ENCODE measurements around the gene GLI3.

Gene GLI3

GRCh38 chr7:42161719-42162118 lies 75.3 kb downstream of the GLI3 start:
- TF ChIP-seq, protein P1, sequence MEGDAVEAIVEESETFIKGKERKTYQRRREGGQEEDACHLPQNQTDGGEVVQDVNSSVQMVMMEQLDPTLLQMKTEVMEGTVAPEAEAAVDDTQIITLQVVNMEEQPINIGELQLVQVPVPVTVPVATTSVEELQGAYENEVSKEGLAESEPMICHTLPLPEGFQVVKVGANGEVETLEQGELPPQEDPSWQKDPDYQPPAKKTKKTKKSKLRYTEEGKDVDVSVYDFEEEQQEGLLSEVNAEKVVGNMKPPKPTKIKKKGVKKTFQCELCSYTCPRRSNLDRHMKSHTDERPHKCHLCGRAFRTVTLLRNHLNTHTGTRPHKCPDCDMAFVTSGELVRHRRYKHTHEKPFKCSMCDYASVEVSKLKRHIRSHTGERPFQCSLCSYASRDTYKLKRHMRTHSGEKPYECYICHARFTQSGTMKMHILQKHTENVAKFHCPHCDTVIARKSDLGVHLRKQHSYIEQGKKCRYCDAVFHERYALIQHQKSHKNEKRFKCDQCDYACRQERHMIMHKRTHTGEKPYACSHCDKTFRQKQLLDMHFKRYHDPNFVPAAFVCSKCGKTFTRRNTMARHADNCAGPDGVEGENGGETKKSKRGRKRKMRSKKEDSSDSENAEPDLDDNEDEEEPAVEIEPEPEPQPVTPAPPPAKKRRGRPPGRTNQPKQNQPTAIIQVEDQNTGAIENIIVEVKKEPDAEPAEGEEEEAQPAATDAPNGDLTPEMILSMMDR (IDR thresholded peaks at IDR 0.05; ENCODE audit: control extremely low read depth, extremely low read depth, low read depth, missing control alignments), result no peak
- no peak for DNase-seq (ENCODE audit: extremely low spot score)
- ChIA-PET POLR2A (no interaction called here), CTCF (no interaction called here)

GRCh38 chr7:42161110-42161509 lies 75.9 kb downstream of the GLI3 start:
- ChIA-PET POLR2A (no interaction called here), CTCF (interaction anchor here (1.0 kb wide), 1 partner anchor 218 kb away, joined by 3 read pairs; no protein-coding TSS in a partner anchor)
- no peak for DNase-seq (ENCODE audit: extremely low spot score)
- TF ChIP-seq, protein P1 (IDR thresholded peaks at IDR 0.05; ENCODE audit: control extremely low read depth, extremely low read depth, low read depth, missing control alignments), result no peak

DNA sequence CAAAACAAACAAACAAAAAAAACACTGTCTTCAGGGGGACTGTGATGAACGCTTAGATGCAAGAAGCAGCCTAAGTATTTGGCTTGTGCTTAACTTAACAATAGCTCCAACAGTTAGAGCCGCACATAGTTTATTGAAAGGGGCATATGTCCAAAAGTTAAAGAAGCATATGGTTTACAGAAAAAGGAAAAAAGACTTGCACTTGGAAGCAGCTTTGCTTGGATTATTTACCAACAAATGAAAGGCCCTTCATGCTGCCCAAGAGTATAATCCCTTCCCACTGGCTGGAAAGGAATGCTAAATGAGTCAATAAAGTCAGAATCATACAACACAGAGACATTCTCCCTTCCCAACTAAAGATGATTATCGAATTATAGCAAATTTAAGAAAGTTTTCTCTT lies 77.9 kb downstream of the GLI3 start:
- CTCF ChIA-PET, result interaction anchor here (1.0 kb wide), 1 partner anchor 73 kb away, joined by 3 read pairs; no protein-coding TSS in a partner anchor

GRCh38 chr7:42156967-42157721 lies 79.9 kb downstream of the GLI3 start:
- CTCF ChIA-PET, result no interaction called here
- POLR2A ChIA-PET, result no interaction called here
- TF ChIP-seq, protein P1 (IDR thresholded peaks at IDR 0.05; ENCODE audit: control extremely low read depth, extremely low read depth, low read depth, missing control alignments), result no peak
- no peak for DNase-seq (ENCODE audit: extremely low spot score)

More for the DNA sequence above, 77.9 kb downstream of the GLI3 start:
- no peak for DNase-seq (ENCODE audit: extremely low spot score)
- POLR2A ChIA-PET, result no interaction called here
- TF ChIP-seq, protein P1 (IDR thresholded peaks at IDR 0.05; ENCODE audit: control extremely low read depth, extremely low read depth, low read depth, missing control alignments), result no peak

- no peak for DNase-seq (ENCODE audit: extremely low spot score)
- CTCF ChIA-PET, result interaction anchor here (0.7 to 0.9 kb wide), 2 partner anchors 8 to 13 kb away, joined by 3 read pairs; no protein-coding TSS in a partner anchor
Observed at GRCh38 chr7:42156291-42156865, 80.6 kb downstream of the GLI3 start.

DNA sequence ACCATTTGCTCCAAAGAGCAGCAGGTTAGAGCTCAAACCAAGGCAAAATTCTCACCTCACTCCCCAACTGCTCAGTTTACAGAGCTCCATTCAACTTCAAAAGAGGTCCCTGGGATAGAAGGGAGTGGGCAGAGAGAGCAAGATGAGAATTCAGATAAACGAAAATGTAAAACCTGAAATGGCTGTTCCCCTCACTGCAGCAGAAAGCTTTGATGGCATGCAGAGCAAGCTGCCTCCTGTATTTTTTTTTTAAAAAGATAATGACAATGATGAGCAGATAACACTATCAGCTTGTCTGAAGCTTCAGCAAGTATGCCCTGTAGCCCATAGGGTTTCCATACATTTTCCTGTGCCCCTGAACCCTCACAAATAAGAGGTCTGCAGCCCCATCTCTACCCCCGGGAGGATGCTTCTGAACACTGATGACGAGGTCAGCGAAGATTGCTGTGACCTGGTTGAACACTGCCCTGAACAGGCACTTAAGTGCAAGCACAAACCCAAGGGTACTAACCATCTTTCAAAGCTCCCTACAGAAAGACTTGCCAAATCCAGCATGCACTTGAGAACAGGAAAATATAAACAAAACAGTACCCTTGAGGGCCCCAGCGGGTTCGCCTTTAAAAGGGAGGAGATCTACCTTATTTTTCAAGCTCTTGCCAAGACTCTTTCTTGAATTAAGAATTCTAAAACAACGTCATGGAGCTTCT lies 81.3 kb downstream of the GLI3 start:
- POLR2A ChIA-PET, result no interaction called here
- no peak for DNase-seq (ENCODE audit: extremely low spot score)
- TF ChIP-seq, protein P1 (IDR thresholded peaks at IDR 0.05; ENCODE audit: control extremely low read depth, extremely low read depth, low read depth, missing control alignments), result no peak
- CTCF ChIA-PET, result interaction anchor here (0.7 to 0.9 kb wide), 2 partner anchors 8 to 13 kb away, joined by 3 read pairs; no protein-coding TSS in a partner anchor

More at GRCh38 chr7:42156291-42156865, 80.6 kb downstream of the GLI3 start:
- POLR2A ChIA-PET, result no interaction called here
- TF ChIP-seq, protein P1 (IDR thresholded peaks at IDR 0.05; ENCODE audit: control extremely low read depth, extremely low read depth, low read depth, missing control alignments), result no peak

Measured in GM10248 (cell line).